NK-92 (cell line): ENCODE data around the gene PAQR5.
"Not testable (repeated sequence)": the region's sequence is repeated elsewhere in the genome, so short reads cannot be mapped to it uniquely, and the experiment has no call there.

ENCODE experiments used
- DNase-seq: peaks from one replicate; lab custom pipeline; 2025; ENCODE audit not compliant: unreplicated experiment; lab: John Stamatoyannopoulos, UW

PAQR5 gene

DNA sequence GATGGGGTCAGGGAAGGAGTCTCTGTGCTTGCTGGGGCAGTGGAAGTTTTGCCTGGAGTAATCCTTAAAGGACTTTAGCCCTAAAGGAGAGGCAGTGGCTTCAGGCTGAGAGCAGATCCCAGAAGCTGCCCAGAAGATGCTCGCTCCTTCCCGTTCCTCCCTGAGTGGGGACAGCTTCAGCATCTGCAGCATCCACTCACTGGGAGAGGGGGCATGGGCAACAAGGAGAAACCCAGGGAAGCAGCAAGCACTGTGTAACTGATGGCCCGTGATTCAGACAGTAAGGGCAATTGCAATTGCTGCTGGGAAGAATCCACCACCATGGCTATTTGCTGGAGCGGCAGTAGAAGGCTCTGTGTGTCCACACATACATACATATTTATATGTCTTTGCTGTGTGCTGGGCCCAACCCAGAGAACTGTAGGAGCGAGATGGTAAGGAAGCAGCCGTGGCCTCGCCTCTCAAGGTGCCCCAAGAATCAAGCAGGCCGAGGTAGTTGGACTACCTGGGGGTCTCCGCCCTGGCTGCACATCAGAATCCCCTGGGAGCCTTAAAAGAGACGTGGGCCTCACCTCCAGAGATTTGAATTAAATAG is 5.8 kb upstream of the PAQR5 start:
- no peak for DNase-seq

DNA sequence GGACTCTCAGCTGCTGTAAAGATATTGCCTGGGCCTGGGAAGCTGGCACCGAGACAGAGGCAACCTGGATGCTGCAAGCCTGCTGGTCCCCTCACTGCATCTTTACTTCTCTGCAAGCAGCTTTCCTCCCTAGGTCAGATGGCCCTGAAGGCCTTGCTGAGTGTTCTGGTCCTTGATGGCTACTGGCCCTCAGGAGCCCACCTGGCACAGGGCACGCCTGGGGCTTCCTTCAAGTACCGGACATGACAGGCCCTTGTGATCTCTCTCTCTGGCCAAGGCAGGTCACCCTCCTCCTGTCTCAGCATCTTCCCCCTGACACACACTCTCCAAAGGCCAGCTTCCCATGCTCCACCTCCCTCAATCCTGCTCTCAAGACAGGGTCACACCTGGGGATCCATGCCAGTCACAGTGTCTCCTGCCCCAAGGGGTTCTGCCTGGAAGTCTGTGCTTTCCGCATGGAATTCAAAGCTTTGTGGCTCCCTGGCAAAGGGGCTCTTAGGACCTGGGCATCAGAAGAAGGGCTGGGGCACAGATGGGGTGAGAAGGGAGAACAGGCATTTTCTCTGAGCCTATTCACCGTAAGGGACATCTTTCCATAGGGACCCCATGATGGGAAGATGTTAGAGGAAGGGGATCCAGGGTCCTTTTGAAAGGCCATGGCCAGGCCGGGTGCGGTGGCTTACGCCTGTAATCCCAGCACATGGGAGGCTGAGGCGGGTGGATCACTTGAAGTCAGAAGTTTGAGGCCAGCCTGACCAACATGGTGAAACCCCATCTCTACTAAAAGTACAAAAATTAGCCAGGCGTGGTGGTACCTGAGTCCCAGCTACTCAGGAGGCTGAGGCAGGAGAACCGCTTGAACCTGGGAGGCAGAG is 4.7 kb upstream of the PAQR5 start:
- DNase-seq = no peak

DNA sequence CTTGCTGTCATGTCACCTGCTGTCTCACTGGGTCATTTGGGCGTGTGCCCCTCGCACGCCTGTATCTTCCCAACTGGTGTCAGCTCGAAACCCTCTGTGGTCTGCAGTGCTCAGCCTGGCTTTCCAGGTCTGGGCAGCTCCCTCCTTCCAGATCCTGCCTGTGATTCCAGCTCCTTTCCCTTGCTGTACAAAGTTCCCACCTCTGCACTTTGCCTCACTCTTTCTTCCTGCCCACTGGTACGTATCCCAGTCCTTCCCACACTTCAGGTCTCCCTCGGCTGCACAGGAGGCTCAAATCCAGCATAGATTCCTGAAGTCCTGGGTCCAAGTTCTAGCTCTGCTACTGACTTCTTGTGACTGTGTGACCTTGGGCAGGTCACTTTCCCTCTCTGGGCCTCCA is 2.1 kb upstream of the PAQR5 start:
- no peak for DNase-seq

DNA sequence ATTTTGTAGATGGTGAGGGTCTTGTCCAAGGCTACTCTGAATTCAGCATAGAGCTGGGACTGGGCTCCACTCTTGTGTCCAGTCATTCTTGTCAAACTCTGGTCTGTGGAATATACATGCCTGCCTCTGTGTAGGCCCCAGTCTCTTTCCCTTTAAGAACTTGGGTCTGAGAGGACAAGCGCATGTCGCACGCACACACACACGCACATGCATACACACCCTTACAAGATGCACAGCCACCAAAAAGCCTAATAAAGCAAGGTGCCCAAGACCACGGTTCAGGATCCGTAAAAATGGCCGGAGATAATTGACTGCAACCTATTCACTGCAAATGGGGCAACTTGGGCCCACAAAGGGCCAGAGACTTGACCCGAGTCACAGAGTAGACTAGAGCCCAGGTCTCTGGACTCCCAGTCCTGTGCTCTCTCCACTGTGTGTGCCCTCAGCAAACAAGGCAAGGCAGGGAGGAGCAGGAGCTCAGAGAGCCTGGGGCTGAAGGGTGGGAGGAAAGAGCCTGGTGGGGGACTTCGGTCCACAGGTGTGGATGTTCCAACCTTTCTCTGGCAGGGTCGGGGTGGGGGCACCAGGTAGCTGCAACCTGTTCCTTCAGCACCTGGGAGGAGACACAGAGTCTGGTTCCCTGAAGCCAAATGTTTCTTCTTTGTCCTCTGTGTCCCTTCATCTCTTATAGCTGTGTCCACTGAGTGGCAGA is 914 bp upstream of the PAQR5 start:
- DNase-seq = no peak

DNA sequence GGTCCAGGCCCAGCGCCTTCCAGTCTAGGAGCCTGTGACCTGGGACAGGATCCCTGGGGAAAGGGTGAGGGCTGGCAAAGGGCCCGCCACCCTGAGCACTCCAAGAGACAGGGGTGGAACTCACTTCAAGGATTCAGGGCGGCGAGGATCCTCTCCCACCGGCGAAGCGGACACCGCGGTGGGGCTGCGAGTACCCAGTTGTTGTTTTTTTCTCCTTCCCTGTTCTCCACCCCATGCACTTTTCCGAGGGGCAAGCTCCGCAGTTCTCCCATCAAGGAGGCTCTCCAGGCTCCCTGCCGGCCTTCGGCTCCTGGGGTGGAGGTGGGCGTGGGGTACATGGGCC is 387 bp upstream of the PAQR5 start:
- DNase-seq = no peak

DNA sequence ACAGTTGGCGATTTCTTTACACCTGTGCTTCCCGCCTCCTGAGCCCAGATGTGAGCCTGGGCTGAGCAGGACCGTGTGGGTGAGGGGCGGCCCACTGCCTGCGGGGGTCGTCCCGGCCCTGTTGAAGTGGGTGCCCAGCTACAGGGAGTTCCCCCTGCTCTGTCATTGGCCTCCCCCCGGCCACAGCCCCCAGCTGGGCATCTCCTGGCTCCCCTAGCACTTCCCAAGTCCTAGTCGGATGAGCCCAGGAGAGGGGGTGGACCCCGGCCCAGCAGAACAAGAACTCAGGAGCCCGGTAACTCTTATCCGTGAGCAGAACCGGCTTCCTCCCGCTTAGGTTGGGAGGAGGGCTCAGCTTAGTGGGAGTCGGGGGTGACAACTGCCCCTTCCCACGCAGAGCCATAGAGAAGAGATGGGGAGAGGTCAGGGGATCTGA is 757 bp downstream of the PAQR5 start:
- DNase-seq = no peak

DNA sequence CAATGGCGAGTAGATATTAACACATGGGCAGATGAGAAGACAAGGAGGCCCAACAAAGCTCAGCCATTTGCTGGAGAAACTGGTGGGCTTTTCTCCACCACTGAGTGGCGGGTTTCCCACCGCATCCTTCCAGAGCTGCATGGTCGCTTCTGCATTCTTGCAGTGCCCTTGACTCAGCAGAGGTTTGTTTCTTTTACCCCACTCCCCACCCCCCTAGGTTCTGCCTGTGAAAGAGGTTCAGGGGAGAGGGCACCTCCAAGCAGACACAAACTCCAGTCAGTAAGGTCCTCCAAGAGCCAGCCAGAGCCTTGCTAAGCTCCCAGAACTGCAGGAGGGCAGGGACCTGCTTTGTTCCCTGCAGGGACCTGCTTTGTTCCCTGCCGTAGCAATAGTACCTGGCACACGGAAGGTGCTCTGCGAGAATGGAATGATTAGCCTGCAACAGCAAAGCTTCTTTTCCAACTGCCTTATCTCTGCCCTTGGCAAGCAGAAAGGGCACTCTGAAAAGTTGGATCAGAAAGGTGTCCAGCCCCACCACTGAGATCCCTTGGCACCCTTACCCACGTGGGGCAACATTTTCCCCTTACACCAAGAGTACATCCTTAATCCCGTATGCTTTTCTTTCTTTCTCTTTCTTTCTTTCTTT is 1.4 kb downstream of the PAQR5 start:
- DNase-seq = no peak

DNA sequence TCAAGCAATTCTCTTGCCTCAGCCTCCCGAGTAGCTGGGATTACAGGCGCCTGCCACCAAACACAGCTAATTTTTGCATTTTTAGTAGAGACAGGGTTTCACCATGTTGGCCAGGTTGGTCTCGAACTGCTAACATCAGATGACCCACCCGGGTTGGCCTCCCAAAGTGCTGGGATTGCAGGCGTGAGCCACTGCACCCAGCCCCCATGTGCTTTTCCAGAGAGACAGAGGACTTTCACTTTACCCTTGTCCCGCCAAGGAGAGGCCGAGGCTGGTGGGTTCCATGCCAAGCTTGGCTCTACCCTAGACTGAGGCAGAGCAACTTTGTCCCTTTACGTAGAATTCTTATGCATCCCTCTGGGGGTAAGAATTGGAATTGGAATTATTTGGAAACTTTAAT is 2.4 kb downstream of the PAQR5 start:
- not testable (repeated sequence) for DNase-seq

DNA sequence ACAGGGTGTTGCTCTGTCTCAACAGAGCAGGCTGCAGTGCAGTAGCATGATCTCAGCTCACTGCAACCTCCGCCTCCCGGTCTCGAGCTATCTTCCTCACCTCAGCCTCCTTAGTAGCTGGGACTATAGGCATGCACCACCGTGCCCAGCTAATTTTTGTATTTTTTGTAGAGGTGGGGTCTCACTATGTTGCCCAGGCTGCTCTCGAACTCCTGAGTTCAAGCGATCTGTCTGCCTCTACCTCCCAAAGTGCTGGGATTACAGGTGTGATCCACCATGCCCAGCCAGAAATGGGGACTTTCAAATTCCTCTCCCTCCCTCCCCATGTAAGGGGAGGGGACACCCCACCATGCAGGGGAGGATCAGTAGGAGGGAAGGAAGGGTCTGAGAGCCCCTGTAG is 3.4 kb downstream of the PAQR5 start:
- DNase-seq = not testable (repeated sequence)

DNA sequence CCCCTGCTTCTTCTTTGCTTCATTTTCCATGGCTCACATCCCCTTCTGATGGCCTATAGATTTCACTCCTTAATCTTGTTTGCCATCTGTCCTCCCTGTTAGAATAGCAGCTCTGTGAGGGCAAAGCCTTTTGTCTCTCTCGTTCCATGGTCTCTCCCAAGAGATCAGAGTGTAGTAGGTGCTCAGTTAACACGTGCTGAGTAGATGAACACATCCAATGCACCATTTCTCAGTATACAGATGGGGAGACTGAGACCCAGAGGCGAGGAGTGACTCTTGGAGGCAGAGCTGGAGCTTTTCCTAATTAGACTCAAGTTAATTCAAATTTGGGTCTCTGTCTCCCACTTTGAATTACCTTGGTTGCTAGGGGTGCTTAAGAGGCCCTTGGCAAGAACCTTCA is 4.2 kb downstream of the PAQR5 start:
- no peak for DNase-seq

DNA sequence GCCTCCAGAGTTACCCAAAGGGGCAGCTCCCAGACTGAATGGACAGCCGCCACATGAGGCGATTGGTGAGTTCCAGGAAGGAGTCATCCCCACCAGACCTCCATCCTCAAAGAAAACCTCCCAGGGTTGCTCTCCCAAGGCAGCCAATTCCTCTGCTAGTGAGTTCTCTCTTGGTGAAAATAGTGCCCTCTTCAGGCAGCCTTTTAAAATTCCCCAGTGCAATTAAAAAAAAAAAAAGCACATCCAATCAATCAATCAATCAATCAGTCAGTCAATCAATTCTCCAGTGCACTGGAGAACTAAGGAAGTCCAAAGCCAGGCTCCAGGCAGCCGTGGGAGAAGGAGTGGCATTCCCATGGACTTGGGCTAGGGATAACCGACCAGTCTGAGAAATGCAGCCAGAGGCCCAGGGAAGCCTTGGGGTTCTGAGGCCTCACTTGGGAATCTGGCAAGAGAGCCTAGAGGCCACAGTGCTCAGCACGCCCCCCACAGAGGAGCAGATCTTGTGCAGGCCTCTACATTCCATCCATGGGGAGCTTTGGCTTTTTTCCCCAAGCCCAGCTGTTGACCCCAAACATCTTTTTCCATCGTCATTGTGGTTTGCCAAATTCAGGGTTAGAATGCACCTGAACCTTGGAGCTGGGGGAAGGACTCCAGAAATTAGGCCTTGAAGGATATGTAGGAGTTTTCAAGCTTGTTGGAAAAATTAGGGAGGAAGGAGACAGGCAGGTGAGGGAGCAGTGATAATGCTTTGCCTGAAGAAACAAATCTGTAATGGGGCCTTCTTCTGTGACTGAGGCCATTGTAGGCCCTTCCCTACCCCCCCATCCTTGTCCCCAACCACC is 4.8 kb downstream of the PAQR5 start:
- no peak for DNase-seq

DNA sequence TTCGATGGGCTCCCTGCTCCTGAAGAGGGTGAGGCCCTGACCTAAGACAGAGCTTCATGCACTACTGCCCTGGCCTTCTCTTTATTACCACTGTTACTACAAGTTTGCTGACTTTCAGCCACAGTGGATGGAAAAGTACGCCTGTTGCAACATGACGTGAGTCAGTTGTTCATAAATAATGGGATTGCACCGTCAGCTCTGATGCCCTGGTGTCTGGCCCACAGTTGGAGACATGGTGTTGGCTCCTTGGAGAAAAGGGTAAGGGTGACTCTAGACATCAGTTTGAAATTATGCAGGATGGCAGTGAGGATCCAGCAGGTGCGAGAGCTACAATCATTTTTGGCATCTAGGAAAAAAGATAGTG is 5.5 kb downstream of the PAQR5 start:
- DNase-seq = no peak

DNA sequence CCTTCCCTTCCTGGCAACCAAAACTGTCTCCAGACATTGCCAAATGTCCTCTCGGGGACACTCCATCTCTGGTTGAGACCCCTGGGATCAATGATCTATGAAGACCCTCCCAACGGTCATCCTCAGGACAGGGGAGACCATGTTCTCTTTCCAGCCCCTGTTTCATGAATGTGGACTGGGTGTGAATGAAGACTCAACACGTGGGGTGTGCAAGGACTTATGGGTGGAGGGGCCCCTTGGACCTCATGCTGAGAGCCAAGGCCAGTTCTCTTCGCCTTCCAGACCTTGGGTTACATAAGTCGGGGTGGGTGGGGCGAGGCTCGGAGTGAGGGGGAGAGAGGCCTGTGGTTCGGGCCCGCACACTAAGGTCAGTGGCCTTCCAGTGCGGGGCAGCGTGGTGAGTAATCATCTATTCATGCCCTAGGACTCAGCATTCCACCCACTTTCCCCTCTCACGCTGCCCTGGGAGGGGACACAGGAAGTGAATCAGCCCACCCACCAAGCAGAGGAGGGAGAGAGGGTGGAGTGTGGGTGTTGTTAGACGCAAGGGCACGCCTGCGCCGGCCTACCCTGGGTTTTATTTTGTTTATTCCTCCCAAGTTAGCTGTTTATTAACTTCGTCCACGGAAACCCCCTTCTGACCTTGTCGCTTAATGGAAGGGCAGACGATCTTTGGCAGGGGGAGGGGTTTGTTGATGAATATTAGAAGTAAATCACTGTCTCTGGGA is 6.7 kb downstream of the PAQR5 start:
- no peak for DNase-seq

DNA sequence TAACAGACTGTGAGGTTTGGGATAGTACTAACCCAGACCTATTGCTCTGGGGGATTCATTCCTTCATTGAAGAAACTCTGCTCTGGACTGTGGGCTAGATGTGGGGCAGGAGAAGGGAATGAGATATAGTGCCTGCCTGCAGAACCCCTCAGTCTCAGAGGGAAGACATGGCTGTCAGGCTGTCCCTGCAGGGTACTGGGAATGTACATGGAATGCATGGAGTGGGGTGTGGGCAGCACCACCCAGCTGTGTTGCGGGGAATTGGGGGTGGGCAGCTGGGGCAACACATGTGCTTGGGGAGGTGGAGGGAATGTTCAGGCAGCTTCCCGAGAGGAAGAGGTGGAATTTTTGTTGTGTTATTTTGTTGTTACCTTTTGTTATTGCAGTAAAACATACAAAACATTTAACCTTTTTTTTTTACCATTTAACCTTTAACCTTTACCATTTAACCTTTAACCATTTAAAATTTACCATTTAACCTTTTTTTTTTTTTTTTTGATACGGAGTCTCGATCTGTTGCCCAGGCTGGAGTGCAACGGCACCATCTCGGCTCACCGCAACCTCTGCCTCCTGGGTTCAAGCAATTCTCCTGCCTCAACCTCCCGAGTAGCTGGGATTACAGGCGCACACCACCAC is 7.3 kb downstream of the PAQR5 start:
- no peak for DNase-seq

DNA sequence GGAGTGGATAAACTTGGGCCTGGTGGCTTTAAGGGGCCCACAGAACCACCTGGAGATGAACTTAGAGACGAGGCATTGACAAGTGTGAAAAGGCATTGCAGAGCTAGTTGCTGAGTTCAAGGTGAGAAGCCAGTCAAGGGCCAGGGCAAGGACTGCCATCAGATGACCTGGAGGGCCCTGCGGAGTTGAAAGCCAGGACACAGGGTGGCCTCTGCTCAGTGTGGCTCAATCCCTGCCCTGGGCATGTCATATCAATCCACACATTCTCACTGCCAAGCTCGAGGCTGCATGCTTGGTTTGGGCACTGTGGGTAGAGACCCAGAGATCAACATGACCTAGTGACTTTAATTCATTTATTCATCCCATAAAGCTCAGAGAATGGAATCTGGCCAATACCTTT is 9.2 kb downstream of the PAQR5 start:
- DNase-seq = no peak

DNA sequence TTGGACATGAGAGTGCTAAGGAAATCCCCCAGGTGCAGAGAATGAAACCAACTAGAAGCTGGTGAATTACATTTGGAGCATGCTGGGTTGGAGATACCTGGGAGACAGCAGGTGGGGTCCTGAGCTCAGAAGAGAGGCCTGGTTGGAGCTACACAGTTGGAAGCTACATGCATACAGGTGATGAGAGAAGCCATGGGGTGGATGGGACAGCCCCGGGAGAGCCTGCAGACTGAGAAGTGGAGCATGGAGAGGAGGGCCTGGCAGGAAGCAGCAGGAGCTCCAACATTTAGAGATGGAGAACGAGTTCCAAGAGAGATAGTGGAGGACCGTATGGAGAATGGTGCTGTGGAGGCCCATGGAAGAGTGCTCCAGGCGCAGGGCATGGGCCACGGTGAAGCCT is 10.2 kb downstream of the PAQR5 start:
- DNase-seq = no peak

DNA sequence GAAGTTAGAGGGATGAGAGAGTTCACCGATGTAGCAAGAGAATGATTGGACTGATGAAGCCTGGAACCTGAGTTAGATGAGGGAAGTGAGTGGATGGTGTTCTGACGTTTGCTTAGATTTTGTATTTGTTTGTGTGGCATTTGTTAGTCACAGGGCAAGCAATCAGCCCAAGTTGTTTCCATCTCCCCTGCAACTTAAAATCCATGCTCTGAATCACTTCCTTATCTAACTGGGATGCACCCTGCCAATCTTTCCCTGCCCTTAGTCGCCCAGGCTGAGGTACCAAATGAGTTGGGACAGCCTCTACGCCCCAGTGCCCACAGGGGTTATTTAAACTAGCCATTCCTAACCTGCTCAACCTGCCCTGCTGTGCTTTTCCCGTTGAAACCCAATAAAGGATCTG is 12.6 kb downstream of the PAQR5 start:
- DNase-seq = no peak

DNA sequence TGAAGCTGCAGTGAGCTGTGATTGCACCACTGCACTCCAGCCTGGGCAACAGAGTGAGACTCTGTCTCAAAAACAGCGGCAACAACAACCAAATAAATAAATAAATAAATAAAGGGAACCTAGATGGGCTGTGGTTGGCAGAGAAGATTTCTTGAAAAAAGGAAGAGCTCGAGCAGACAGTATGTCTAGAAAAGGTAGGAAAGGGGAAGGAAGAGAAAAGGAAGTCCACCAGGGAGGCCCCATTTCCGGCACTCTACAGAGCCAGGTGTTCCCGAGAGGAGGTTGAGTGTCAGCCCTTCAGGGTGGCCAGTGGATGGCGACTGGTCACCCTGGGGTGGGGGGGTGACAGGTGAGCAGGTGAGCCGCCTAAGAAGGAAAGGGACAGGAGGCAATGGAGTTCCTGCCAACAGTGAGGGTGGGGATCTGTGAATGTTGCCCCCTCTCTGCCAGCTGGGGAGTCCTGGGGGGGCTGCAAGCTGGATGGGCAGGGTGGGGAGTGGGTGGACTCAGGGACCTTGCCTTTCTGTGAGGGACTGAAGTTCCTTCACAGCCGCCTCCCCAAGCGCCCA is 14.8 kb downstream of the PAQR5 start:
- no peak for DNase-seq

DNA sequence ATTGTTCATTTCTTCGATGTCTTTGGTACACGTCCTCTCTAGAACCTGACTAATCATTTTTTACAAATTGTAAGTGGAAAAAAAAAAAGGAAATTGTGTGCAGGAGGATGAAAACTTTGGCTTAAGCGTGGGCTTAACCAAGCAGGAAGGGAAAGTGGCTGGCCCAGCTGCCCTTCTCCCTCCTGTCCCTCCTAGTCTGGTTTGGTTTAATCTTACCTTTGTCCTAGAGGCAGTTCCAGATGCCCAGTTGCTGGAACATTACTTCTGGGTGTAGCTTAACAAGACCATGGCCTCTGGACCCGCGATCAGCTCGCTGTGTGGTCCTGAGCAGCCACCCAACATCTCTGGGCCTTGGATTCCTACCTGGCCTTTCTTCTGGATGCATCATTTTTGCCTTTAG is 15.4 kb downstream of the PAQR5 start:
- DNase-seq = no peak
